ENCODE data around the gene SLK. TPM values are rescaled to one million over a fixed set of nuclear protein-coding genes. Genes with fewer than 3 reads are reported as not detected.
A peak's percentile ranks its signal among the peaks of the same experiment; 100 is the strongest.

The SLK gene
- total RNA-seq, 4 donors from 2014 or later: 62.2 to 74.7 (median 68.0) TPM

GRCh38 chr10:104076743-104077160, 109.8 kb downstream of the SLK start:
- Histone ChIP-seq H3K36me3 (no peaks in the 10 kb centered on the region), H3K4me3 (no peak overlapping the region), H3K27me3 (no peaks in the 10 kb centered on the region), H3K4me1 (peaks cover 0 to 17% (median 2%) of the 10 kb centered on the region in 4 donors), H3K27ac (peak overlapping the region in 2 of 4 donors; percentile 7 to 52), H3K9me3 (no peaks in the 10 kb centered on the region)
- 7 to 13% methylated on average over 3 of the region's 3 CpGs for WGBS, 2 donors
- DNase-seq (ENCODE audit: low spot score in 2 of 2): peak; percentile 23 to 44
- peak in 1 of 2 donors; percentile 30 for TF ChIP-seq EP300 (IDR thresholded peaks at IDR 0.05)
- TF ChIP-seq, protein P1, sequence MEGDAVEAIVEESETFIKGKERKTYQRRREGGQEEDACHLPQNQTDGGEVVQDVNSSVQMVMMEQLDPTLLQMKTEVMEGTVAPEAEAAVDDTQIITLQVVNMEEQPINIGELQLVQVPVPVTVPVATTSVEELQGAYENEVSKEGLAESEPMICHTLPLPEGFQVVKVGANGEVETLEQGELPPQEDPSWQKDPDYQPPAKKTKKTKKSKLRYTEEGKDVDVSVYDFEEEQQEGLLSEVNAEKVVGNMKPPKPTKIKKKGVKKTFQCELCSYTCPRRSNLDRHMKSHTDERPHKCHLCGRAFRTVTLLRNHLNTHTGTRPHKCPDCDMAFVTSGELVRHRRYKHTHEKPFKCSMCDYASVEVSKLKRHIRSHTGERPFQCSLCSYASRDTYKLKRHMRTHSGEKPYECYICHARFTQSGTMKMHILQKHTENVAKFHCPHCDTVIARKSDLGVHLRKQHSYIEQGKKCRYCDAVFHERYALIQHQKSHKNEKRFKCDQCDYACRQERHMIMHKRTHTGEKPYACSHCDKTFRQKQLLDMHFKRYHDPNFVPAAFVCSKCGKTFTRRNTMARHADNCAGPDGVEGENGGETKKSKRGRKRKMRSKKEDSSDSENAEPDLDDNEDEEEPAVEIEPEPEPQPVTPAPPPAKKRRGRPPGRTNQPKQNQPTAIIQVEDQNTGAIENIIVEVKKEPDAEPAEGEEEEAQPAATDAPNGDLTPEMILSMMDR (IDR thresholded peaks at IDR 0.05): no peak

GRCh38 chr10:104077247-104077646, 110.3 kb downstream of the SLK start:
- H3K4me3 ChIP-seq: no peak overlapping the region
- 49 to 57% methylated on average over 3 of the region's 3 CpGs for WGBS, 2 donors
- TF ChIP-seq EP300 (IDR thresholded peaks at IDR 0.05) (no peak), POLR2A (IDR thresholded peaks at IDR 0.05) (no peak)
- TF ChIP-seq, protein P1 (IDR thresholded peaks at IDR 0.05): no peak

DNA sequence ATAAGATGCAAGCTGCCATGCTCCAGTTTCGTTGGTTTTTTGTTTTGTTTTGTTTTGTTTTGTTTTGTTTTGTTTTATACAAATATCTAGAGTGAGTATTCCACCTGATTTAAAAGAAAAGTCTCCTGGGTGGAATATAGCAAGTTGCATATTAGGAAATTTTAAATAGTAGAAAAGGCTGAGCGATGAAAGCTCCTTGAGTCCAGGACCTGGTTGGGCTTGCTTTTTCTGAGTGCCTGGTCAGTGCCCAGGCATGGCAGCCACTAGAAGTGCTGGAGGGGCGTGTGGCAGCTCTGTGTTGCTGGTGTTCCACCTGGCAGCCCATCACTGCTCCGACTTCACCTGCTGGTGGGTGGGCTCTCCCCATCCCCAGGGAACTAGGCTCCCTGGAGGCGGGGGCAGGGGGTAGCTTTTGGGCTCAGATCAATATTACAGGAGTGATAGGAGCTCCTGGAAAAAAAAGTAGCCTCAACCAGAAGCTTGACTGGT, 110.8 kb downstream of the SLK start:
- Histone ChIP-seq H3K4me1 (peaks cover 0 to 17% (median 2%) of the 10 kb centered on the region in 4 donors), H3K27me3 (no peaks in the 10 kb centered on the region), H3K27ac (no peak overlapping the region), H3K4me3 (no peak overlapping the region), H3K9me3 (no peaks in the 10 kb centered on the region), H3K36me3 (no peaks in the 10 kb centered on the region)
- no peak for TF ChIP-seq POLR2A (IDR thresholded peaks at IDR 0.05)
- TF ChIP-seq EP300 (IDR thresholded peaks at IDR 0.05): no peak
- TF ChIP-seq, protein P1 (IDR thresholded peaks at IDR 0.05): no peak
- no peak for DNase-seq (ENCODE audit: low spot score in 2 of 2)
- 84% methylated on average over 5 of the region's 5 CpGs for WGBS, 2 donors

More at GRCh38 chr10:104077247-104077646, 110.3 kb downstream of the SLK start:
- H3K9me3 ChIP-seq: no peaks in the 10 kb centered on the region
- H3K36me3 ChIP-seq: no peaks in the 10 kb centered on the region
- H3K27me3 ChIP-seq: no peaks in the 10 kb centered on the region
- H3K4me1 ChIP-seq: peaks cover 0 to 17% (median 2%) of the 10 kb centered on the region in 4 donors
- peak overlapping the region in 2 of 4 donors; percentile 7 to 52 for H3K27ac ChIP-seq
- no peak for DNase-seq (ENCODE audit: low spot score in 2 of 2)

Small RNAs within 50 kb of the gene (small RNA-seq; reads per million reads assigned to genes)
- not detected for gene RN7SL524P

Other genes starting within 250 kb of the SLK start
- 100 to 1,000 TPM; 128 to 154 (median 136) TPM for gene SH3PXD2A, start 111.6 kb upstream of the SLK start, total RNA-seq
- 10 to 100 TPM; 12.6 to 26.7 (median 22.1) TPM for gene STN1, start 49.0 kb upstream of the SLK start, total RNA-seq
- gene COL17A1, start 118.7 kb downstream of the SLK start, total RNA-seq: under 1 TPM in 3 of 4 donors, not detected in 1; under 0.01 to 0.59 (median 0.22) TPM
- 10 to 100 TPM in 2 of 4 donors, 1 to 10 TPM in 2; 4.7 to 26.2 (median 8.4) TPM for gene SFR1, start 155.0 kb downstream of the SLK start, total RNA-seq

Measured in tibial nerve (tissue), 4 donors.